ENCODE data around the gene PTPRN2.

GRCh38 chr7:157581740-157582139 is 1005.9 kb downstream of the PTPRN2 start:
- TF ChIP-seq CTCF (IDR thresholded peaks at IDR 0.05) (no peak), EP300 (IDR thresholded peaks at IDR 0.05) (no peak), POLR2AphosphoS5 (IDR thresholded peaks at IDR 0.05) (no peak)
